ENCODE measurements around the gene LILRA5. TPM values are rescaled to one million over a fixed set of nuclear protein-coding genes. Genes with fewer than 3 reads are reported as not detected.

LILRA5 gene
- total and polyA plus RNA-seq, 2 of the 8 experiments (the other 6 are each of a cell fraction or from before 2014, with no cell fraction given), result not detected

- no peaks in the 10 kb centered on the region for H3K27me3 ChIP-seq (replicated peaks in 1 of 4; ENCODE audit: control insufficient read depth in 3 of 4, extremely low read depth in 1 of 4, insufficient read depth in 3 of 4, low read length in 3 of 4)
- H3K56ac ChIP-seq (replicated peaks; ENCODE audit: insufficient read length, low read depth, low read length), result no peak overlapping the region
- no peak overlapping the region for H4K91ac ChIP-seq (replicated peaks; ENCODE audit: insufficient read length, low read length)
- H3K36me3 ChIP-seq (ENCODE audit: control insufficient read depth in 2 of 4, insufficient read depth in 4 of 4, low read length in 3 of 4), result no peaks in the 10 kb centered on the region
- peaks cover 7 to 15% of the 10 kb centered on the region in 2 experiments; a peak in 2 of 4 replicates for H3K9me3 ChIP-seq (ENCODE audit: insufficient read depth in 2 of 2, low read depth in 1 of 2, low read length in 1 of 2)
- no peak overlapping the region for H3K9ac ChIP-seq (replicated peaks in 1 of 4; ENCODE audit: extremely low read depth in 1 of 4, low read depth in 3 of 4, low read length in 3 of 4)
- H2AK5ac ChIP-seq (ENCODE audit: low read depth, low read length), result no peak overlapping the region
- H2BK12ac ChIP-seq (ENCODE audit: low read depth, low read length), result no peak overlapping the region
- no peak overlapping the region for H2AFZ ChIP-seq (ENCODE audit: low read length)
- H3K18ac ChIP-seq (ENCODE audit: extremely low read depth, low read length), result no peak overlapping the region
- H4K8ac ChIP-seq (ENCODE audit: extremely low read depth, insufficient read depth, low read length), result no peak overlapping the region
- H3K27ac ChIP-seq (ENCODE audit: low read depth, low read length), result no peak overlapping the region
- peak overlapping the region in 1 of 2 experiments; percentile 18; a peak in 1 of 4 replicates for H3K4me2 ChIP-seq (ENCODE audit: insufficient read depth in 1 of 2, low read depth in 2 of 2, low read length in 2 of 2)
- H2BK120ac ChIP-seq (replicated peaks; ENCODE audit: low read depth, low read length), result no peak overlapping the region
- H3K79me1 ChIP-seq (ENCODE audit: low read depth, low read length), result no peaks in the 10 kb centered on the region
- no peak overlapping the region for H3K4me3 ChIP-seq (ENCODE audit: extremely low read depth in 1 of 4, insufficient read depth in 2 of 4, low read depth in 3 of 4, low read length in 4 of 4)
- H2BK15ac ChIP-seq (ENCODE audit: low read length), result 0 out of 2 replicates have a peak overlapping the region, but pooled peaks have one; percentile 29
- H2BK5ac ChIP-seq (ENCODE audit: low read depth, low read length), result no peak overlapping the region
- H2BK20ac ChIP-seq (ENCODE audit: low read length), result no peak overlapping the region
- FAIRE-seq, result no peak
- no peaks in the 10 kb centered on the region for H3K79me2 ChIP-seq (ENCODE audit: control insufficient read depth in 1 of 2, insufficient read depth in 2 of 2, low read length in 2 of 2)
- H3K4me1 ChIP-seq (replicated peaks in 1 of 4; ENCODE audit: control insufficient read depth in 3 of 4, insufficient read depth in 4 of 4, low read length in 3 of 4), result no peaks in the 10 kb centered on the region; a peak in 1 of 7 replicates
- WGBS, 2 experiments (ENCODE audit: extremely low coverage in 1 of 2, insufficient coverage in 1 of 2, insufficient read length in 1 of 2, insufficient replicate concordance in 2 of 2, low coverage in 1 of 2, low lambda C conversion rate in 2 of 2, missing lambda C conversion rate in 1 of 2), result 98% methylated on average over 9 of the region's 9 CpGs; no CpG with 5 or more reads in 1 of the 2 experiments
- no peak overlapping the region for H3K23ac ChIP-seq (ENCODE audit: insufficient read length)
- ChIA-PET CTCF (ENCODE audit: partially characterized antibody) (interaction anchor here (0.8 to 1.8 kb wide), 5 partner anchors 9 to 78 kb away, joined by 3 to 10 read pairs (median 3); no protein-coding TSS in a partner anchor), POLR2A (ENCODE audit: partially characterized antibody) (interaction anchor here (1.6 kb wide), 1 partner anchor 112 kb away, joined by 5 read pairs; no protein-coding TSS in a partner anchor)
- H3K14ac ChIP-seq (ENCODE audit: insufficient read length), result no peak overlapping the region
- no peak for TF ChIP-seq CTBP2 (IDR thresholded peaks at IDR 0.05; ENCODE audit: borderline replicate concordance, insufficient read depth, insufficient read length, low read length)
- TF ChIP-seq SAP30 (IDR thresholded peaks at IDR 0.05; ENCODE audit: insufficient read depth, insufficient replicate concordance, low read length), result no peak
- no peak for TF ChIP-seq BRCA1 (IDR thresholded peaks at IDR 0.05; ENCODE audit: low read depth, low read length)
- no peaks in the 10 kb centered on the region for H4K20me1 ChIP-seq (replicated peaks in 1 of 2; ENCODE audit: control insufficient read depth in 1 of 2, insufficient read depth in 2 of 2, low read length in 2 of 2)
- no peaks in the 10 kb centered on the region for H3K23me2 ChIP-seq (ENCODE audit: low read depth, low read length)
- no peak overlapping the region for H3K4ac ChIP-seq (replicated peaks; ENCODE audit: insufficient read length, low read depth, low read length)
- no peak overlapping the region for H4K5ac ChIP-seq (ENCODE audit: insufficient read length, low read depth, low read length)
- DNase-seq (ENCODE audit: low read depth in 1 of 2, low spot score in 2 of 2), result no peak
Measured at GRCh38 chr19:54317965-54318240, 4.9 kb upstream of the LILRA5 start.

All from H1 (cell line).